Measurements from ENCODE around the gene MPPED1.

The MPPED1 gene

DNA sequence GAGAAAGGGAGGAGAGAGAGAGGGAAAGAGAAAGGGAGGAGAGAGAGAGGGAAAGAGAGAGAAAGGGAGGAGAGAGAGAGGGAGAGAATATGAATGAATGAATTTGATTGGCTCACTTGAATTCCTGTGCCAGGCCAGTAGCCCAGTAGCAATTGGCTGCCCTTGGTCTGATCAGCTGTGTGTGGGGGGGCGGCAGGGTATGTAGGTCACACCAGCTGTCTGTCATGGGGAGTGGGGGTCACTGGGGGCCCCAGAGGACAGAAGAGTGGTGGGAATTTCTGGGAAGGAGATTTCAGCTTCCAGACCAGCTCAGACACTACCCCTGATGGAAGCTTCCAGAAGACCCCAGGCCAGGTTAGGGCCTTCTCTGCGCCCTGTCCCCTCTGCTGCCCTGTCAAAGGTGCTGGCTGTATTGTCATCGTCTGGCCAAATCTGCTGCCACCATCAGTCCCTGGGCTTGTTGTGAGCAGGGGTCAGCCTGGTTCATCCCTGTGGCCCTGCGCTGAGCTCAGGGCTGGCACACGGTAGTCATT is 21.1 kb downstream of the MPPED1 start:
- DNase-seq: no peak

DNA sequence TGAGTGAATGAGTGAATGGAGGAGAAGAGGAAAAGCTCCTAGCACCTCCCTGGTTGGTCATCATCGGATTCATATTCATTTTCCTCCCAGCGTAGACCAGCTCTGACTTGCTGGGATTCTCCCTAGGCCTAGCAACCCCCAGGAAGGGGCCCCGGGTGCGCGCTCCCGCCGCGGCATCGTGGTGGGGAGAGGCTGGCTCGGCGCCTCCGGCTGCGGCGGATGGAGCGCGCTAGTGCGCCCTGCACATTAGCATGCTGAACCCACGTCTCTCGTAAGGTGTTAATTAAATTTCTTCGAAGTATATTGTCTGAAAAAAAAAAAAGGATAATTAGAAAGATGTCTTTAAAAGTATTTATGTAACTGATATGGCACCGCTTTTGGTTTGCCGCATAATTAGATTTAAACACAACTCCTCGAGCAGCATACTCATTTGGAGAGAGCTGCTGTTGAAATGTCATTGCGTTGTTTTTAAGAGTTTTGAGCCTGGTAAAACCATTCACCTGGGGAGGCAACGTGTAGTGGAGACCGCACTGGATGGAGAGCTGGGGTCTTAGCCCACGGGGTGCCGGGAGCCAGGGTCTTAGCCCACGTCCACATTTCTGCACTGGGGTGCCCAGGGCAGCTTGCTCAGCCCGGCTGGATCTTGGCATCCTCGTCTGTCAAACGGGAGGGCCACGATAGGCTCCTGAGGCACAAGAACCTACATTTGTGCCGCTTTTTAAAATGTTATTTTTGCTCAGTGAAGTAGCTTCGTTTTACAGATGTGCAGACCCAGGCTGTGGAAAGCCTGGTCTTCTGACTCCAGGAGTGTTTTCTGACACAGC is 21.8 kb downstream of the MPPED1 start:
- DNase-seq: no peak

DNA sequence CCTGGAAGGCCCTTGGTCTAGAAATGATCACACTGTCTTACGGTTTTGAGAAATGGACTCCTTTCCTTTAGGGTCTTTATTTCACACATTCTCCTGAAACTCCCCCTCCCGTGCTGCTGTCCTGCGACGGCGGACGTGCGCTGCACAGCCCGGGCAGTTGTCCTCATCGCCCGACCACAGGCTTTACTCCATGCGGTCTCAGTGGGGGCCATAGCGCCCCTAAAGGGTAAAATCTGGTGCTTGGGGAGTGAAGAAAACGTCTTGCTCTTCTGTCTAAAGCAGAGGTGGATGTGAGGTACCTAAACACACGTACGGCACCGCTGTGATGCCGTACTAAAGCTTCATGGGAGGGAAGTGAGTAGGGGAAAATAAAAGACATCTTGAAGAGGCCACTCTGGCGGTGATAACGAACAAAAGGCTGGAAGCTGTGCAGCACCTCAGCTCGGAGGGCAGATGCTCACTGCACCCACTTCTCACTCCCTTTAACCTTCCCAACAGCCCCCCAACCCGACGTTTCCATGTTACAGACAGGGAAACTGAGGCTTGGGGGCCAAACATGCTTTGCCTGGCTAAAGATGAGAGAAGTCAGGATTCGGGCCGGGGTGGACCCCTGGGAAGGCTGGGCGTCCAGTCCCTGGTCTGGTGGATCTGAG is 22.6 kb downstream of the MPPED1 start:
- DNase-seq: no peak

DNA sequence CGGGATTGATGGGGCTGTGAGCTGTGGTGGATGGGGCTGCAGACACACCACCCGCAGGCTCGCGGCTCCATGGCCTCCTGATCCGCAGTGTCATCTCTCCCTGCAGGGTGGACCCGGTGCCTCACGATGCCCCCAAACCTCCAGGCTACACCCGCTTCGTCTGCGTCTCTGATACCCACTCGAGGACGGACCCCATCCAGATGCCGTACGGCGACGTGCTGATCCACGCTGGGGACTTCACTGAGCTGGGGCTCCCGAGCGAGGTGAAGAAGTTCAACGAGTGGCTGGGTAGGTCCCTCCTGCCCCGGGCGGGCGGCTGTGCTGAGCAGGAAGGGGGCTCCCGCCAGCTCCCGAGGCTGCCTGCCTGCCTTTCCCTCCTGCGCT is 23.1 kb downstream of the MPPED1 start:
- no peak for DNase-seq

DNA sequence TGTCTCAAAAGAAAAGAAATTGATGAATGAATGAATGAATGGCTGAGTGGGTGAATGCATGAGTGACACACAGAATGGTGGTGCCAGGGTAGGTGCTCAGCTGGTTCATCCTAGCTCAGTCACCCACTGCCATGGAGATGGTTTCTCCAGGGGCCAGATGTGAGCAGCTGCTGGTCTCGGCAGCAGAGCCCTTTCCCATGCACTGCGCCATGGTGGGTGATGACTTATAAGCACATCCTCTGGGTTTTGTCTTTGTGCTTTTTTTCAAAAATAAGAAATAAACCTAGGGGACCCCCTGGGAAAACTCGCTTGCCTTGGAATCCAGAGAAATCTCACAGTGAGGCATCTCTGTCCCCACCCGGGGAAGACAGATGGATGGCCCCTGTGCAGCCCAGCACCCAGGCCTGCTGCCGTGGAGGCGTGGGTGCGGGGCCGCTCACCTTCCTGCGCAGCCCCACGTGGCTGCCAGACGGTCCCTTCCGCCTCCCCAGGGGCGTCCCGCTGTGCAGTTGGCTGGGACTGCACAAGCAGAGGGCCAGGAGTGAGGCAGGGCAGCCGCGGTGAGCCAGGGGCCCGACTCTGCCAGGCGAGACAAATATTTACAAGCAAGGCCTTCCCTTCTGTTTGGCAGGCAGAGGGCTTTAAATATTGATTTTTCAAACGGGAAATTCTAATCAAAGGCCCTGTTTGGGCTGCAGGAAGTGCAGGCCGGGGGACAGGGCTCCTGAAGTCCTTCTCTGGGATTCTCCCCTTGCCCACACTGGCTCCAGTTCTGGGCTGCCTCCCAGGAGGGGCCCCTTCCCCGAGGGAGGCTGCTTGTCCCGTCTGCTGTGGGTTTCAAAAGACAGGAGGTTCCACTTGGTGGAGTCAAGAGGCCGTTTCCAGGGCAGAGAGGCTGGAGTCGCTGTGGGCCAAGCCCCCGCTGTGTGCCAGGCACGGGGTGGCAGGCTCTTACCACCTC is 24.3 kb downstream of the MPPED1 start:
- no peak for DNase-seq

DNA sequence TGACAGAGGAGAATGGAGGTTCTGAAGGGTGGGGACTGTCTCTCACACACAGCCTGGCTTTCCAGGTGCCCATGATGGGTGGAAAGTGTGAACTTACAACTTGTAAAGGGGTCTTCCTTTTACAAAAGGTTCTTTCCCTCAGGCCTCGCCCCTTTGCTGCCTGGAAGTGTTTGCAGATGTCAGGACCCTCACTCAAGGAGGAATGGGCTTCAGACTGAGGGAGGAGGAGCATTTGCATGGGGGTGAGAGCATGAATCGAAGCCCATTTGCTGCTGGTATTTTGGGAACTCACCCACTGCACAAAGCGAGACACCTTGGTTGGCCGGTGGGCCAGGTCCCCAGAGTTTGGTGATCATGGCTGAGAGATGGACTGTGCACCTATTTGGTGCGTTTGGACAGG is 25.1 kb downstream of the MPPED1 start:
- DNase-seq: no peak

DNA sequence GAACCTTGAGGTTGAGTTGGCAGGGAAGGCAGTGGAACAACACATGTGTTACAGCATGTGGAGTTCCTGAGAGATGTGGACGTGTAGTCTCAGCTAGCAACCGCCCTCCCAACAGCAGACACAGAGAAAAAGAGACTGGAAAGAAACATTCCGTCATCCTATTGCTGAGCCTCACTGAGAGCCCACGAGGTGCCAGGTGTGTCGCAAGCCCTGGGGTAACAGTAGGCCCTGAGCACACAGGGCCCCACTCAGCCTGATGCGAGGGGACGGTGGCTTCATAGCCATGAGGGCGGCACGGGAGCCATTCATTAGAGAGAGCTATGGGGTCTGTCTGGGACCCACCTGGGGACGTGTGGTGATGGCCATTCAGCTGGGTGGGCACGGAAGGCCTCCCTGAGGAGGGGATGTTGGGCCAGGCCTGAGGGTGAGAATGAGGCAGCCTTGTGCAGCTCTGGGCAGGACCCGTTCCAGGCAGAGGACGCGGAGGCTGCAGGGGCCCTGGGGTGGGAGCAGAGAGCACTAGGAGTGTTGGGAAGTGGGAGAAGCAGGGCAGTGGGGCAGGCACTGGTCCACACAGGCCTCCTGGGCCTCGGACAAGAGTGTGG is 26.2 kb downstream of the MPPED1 start:
- no peak for DNase-seq

DNA sequence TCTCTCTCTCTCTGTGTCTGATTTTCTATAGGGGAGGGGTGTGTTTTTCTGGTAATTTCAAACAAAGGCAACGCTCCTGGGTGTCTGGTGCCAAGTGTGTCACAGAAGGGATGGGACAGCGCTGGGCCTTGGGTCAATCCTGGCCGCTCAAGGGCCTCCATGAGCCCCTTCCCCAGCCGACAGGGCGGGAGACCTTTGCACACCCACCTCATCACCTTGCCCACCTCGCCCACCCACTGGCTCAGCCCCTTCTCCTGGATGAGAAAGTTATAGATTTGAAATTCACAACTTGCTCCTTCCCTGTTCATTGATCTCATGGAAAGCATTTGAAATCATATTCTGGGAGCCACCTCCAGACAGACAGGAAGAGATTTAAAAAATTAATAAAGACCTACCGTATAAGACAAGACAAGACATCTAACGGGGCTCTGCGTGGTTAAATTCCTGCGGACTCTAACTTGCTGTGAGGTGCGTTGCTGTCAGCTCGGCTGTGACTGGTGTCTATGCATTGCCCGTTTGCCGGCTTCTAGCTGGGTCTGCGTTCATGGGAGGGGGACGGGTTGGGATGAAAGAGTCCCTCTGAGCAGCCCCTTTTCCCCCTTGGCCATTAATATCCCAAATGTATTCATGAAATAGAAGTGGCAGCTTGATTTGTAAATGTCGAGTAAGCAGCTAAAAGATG is 27.0 kb downstream of the MPPED1 start:
- DNase-seq: no peak

DNA sequence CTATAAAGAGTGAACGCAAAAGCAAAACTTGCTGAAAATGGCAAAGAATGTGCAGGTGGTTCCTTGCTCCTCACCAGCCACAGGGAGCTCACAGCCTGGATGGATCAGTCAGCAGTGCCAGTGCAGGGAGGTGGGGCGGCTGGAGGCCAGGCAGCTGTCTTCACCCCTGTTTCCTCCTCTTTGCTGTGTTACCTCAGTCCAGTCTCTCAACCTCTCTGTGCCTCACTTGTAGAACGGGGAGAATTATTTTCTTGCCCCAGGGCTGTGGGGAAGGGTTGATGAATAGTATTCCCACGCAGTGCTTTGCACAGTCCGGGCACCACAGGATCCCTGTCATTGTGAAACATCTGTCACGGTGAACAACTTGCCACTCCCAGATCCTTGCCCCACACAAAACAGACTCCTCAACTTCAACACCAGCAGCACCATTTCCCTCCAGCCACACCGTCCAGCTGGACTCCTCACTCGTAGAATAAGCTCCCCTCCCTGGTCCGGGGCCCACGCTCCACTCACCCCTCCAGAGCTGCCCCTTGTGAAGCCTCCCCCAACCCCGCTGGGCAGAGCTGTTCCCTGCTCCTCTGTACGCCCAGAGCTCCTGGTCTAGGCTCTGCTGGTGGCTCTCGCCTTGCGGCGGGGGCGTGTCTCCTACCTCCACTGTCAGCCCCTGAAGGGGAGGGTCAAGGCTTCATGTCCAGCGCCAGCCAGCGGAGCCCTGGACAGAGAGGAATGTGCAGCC is 27.7 kb downstream of the MPPED1 start:
- no peak for DNase-seq

DNA sequence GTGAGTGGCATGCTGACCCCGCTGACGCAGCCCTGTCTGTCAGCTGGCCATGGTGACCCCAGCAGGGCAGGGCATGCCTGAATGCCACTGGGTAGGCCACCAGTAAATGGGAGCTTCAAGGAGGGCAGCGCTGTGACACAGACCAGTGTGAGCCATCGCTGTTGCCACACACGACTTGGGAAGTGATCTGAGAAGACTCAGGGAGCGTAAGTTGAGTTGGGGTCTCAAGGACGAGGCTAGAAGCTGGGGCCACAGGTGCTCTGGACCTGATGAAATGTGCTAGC is 28.2 kb downstream of the MPPED1 start:
- no peak for DNase-seq

DNA sequence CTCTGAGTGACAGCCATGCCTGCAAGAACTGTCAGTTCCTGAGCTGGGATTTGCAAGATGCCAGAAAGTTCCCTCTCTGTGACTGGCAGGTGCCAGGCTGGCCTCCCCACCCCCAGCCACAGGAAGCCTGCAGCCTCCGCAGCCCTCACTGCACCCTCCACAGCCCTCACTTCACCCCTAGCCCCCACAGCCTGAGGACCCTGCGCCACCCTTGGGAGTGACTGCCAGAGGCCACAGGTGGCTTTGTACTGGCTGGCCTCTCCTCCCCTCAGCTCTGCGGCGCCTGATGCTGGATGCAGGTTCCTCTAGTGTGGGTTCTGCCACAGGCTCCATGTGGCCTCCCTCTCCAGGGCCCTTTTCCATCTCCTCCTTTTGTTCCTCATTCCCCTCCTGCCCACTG is 28.7 kb downstream of the MPPED1 start:
- no peak for DNase-seq

DNA sequence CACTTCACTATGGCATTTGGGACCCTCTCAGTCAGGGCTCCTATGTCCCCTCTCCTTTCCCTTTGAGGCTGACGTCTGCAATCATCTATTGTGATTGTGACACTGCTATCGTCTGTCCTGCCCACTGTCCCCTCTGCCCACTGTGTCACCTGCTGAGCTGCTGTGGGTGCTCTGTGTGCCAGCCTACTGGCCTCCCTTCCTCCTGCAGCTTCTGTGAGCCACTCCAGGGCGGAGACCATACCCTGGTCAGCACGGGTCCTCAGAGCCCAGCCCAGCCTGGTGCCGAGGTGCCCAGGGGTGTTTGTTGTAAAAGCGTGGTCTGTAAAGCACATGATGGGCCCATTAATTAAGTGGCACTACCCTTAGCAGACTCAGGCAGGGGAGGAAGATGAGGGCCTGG is 29.4 kb downstream of the MPPED1 start:
- DNase-seq: no peak

DNA sequence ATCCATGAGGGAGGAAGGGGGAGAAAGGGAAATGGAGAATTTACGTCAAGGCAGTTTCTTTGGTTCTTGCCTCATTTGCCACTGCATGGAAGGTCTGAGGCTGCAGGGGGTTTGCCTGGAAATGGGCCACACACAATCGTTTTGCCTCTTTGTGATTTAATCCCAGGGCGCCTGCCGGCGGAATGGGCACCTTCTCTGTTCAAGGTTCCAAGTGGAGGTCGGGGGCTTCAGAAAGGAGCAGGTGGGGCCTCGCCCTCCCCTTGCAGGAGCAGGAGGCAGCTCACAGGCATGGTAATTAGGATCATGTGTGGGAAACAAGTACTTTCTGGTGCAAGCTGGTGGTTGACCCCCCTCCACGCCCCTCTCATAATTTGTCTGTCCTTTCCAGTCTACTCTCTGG is 29.9 kb downstream of the MPPED1 start:
- DNase-seq: no peak

DNA sequence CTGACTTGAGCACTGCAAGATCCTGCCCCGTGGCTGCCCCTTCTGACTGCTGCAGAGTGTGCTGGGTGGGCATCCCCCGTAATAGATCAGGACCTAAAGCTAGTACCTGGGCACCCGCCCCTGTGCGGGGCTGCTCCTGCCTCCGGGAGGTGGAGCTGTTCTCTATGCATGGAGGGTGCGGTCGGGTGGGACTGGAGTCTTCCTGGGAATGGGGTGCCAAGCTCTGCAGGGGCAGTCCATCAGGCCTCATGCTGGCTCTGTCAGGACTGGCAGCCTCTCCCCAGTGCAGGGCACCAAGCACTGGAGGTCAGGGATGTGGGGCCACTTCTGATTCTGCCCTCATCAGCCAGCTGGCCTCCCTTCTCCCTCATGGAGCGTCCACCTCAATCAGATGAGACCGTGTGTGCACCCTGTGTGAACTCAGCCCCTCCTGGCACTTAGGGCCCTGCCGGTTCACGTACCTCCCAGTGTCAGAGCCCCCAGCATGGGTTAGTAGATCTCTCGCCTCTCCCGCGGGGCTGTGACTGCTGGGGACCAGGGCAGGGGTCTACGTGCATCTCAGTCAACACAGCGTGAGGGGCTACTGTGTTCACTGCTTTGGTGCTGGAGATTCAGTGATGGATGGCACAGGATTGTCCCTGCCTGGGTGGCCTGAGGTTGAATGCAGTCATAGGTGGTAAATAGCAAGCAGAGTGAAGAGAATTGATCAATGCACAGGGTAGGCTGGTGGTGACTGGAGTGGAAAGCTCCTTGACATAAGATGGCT is 30.8 kb downstream of the MPPED1 start:
- DNase-seq: no peak

DNA sequence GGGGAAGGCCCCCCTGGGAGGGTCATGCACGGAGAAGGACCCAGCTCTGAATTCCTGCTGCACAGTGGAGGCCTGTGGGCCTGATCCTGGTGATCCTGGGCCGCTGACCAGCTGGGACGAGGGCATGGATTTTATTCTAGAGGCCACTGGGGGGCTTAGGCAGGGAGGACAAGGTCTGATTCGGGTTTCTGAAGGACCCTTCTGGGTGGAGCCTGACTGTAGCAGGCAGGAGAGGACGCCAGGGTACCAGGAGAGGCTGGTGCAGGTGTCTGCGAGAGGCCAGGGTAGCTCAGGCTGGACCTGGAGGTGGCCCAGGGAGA is 31.3 kb downstream of the MPPED1 start:
- no peak for DNase-seq

DNA sequence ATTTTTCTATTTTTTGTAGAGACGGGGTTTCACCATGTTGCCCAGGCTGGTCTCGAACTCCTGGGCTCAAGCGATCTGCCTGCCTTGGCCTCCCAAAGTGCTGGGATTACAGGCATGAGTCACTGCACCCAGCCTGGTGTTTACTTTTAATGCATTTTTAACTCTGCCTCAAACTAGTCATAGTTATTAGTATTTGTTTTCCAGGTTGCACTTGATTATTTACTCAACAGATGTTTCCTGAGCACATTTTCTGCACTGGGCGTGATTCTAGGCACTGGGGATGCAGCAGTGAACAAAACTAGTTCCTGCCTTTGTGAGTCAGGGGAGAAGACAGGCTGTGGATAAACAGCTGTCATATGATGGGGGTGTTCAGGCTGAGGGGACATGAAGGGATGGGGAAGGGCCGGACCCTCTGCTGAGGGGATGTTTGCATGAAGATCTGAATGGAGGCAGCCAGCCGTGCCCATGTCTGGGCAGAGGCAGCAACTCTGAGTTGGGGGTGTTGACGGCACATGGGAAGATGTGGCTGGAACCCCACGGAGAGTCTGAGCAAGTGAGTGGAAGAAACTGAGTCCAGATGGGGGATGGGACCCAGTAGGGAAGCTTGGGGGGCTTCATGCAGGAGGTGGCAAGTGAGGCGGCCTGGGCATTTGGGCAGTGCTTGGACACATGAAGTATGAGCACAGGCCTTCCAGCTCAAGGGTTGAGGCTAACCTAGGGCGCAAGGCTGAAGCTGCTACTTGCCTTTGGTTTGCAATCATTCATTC is 34.4 kb downstream of the MPPED1 start:
- no peak for DNase-seq

DNA sequence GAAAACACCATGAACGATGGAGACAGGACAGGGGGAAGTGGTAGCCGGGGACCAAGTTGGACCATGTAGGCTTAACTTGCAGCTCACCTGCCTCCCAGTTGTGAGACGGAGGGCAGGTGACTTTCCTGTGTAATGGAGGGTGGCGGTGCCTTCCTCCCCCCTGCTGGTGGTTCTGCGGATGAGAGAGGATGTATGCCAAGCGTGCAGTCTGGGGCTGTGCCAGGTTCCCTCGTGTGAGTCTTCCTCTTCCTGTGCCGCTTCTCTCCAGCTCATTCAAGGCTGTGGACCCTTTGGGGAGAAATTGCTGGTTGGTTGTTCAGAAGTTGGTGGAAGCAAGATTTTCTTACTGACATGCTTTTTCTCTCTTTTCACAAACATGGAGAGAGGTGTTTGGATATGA is 35.1 kb downstream of the MPPED1 start:
- no peak for DNase-seq

DNA sequence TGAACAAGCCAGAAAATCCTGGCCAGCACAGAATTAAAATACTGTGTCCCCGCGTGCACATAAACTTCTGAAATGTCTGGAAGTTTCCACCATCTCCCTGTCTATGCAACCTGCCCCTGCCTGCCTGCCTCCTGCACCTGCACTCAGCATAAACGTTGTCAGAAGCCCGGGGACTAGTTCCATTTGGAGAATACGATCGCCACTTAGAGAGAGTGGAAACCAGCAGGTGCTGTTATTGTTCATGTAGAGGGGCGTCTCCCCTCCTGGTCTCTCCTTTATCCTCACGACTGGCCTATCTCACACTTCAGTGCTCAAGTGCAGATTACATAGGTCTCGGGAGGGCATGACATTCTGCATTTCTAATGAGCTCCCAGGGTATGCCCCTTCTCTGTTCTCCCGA is 35.6 kb downstream of the MPPED1 start:
- DNase-seq: no peak

DNA sequence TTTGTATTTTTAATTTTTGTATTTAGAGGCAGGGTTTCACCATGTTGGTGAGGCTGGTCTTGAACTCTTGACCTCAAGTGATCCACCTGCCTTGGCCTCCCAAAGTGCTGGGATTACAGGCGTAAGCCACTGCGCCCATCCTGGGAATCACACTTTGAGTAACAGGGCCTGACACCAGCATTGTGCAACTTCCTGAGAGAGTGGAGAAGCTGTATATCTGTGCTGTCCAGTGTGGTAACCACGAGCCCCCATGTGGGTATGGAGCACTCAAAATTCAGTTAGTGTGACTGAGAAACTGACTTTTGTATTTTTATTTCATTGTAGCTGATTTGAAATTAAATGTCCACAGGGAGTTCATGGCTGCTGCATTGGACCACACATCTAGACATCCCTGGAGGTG is 36.2 kb downstream of the MPPED1 start:
- no peak for DNase-seq

DNA sequence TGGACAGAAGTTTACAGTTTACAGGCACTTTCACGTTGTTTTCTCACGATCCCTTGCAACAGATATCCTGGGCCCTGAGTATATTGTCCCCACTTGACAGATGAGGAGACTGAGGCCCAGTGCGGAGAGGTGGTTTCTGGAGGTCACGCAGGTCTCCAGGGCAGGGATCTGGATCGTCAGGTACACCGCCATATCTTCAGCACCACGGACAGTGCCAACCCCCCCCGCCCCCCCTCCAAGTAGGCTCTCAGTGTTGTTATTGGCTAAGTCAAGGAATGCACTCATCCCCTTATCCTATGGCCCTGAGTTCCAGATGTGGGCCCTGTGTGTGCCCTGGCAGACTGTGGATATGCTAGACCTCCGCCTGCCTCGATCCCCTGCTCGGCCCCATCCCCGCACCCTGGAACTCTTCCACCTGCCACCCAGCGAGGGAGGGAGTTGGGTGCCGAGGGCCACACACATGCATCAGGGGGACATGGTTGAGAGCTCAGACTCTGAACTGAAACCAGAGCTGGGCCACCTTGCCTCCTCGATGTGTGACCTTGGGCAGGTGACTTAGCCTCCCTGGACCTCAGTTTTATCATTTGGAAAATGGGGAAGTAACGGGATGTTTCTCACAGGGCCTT is 37.5 kb downstream of the MPPED1 start:
- no peak for DNase-seq
